Amygdala (tissue), 56 donors: ENCODE data around the gene ASB1.
"Not testable (repeated sequence)": the region's sequence is repeated elsewhere in the genome, so short reads cannot be mapped to it uniquely, and the experiment has no call there.

ENCODE experiments used
- DNase-seq, 56 donors: peaks; one replicate each; lab custom pipeline; 2025; lab: John Stamatoyannopoulos, UW

ASB1 gene

DNA sequence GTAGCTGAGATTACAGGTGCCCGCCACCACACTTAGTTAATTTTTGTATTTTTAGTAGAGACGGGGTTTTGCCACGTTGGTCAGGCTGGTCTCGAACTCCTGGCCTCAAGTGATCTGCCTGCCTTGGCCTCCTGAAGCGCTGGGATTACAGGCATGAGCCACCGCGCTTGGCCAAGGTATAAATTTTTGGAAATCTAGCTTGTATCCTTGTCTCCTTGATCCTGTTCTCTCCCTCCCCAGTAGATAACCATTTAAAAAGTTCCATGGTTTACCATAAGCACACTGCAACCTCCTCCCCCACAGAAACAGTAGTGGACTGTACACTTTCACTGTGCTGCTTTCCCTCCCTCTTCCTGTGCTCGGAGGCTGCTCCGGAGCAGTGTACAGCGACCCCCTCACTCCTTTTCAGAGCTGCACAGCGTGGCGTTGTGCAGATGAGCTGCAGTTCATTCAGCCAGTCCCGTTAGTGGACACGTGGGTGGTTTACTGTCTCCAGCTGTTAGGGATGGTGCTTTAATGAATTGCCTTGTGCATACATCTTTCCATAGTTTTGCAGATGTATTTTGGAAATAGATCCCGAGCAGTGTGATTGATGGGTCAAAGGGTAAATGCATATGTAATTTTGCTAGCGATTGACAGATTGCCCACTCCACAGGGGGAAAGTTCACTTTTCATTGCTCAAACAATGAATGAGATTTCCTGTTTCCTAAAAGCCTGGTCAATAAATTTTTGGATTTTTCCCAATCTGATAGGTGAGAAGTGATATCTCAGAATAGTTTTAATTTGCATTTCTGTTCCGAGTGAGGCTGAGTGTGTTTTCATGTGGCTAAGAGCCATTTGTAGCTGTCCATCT lies 14.8 kb downstream of the ASB1 start:
- no peak for DNase-seq

- DNase-seq = not testable (repeated sequence)
Measured at GRCh38 chr2:238442257-238442656, 15.5 kb downstream of the ASB1 start.

GRCh38 chr2:238444242-238444641 lies 17.5 kb downstream of the ASB1 start:
- DNase-seq = no peak

- DNase-seq = no peak
Measured at GRCh38 chr2:238445409-238446190, 18.9 kb downstream of the ASB1 start.

DNA sequence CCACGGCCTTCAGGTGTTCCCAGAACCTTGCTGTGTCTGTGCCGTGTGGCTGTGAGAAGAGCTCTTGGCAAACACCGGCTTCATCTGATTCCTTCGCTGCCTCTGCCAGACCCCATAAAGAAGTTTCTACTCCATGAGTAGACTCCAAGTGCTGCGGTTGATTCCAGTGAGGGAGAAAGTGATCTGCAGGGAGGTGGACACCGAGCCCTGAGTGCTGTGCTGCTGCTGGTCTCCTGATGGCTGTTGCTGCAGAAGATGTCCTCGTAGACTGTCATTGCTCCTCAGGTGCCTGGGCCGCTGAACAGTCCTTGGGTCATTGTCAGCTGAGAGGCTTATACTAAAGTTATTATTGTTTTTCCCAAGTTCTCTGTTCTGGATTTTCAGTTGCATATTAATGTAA lies 19.6 kb downstream of the ASB1 start:
- DNase-seq = no peak

DNA sequence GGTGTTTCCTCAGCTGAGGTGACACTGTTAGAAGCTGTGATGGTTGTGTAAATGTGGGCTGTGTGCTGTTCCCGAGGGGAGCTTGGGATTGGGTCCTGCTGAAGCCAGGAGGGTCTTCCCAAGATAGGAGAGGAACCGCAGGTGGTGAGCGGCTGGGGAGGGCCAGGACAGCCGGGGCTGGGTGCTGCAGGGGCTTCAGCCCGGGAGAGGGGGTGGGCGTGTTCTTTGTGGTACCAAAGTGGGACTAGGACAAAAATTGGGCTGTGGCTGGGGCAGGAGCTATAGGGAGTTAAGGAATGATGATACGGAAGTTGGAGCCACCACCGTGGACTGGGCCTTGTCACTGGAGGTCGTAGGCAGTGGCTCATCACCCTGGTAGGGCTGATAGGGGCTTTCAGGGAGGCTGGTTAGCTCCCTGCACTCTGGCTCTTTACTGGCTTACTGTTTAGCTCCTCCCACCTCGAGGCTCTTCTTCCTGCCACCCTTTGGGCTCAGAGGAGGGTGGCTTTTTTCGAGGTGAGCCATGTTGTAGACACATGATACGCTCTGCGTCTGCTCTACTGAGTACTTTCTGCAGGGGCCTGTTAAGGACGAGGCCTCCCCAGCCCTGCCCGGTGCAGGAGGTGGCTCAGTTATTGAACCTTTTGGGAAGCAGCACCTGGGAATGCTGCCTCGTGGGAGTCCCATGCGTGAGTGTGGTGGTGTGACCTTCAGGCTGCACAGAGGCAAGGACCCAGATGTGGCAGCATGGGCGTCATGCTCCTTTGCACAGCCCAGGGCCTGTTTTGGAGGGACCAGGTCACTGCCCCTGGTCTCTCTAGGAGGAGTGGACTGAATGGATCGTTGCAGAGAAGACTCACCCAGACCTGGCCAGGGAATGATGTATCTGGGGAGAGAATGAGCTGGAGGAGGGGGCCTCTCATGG lies 21.6 kb downstream of the ASB1 start:
- no peak for DNase-seq

- DNase-seq = no peak
Measured at GRCh38 chr2:238449241-238449640, 22.5 kb downstream of the ASB1 start.

DNA sequence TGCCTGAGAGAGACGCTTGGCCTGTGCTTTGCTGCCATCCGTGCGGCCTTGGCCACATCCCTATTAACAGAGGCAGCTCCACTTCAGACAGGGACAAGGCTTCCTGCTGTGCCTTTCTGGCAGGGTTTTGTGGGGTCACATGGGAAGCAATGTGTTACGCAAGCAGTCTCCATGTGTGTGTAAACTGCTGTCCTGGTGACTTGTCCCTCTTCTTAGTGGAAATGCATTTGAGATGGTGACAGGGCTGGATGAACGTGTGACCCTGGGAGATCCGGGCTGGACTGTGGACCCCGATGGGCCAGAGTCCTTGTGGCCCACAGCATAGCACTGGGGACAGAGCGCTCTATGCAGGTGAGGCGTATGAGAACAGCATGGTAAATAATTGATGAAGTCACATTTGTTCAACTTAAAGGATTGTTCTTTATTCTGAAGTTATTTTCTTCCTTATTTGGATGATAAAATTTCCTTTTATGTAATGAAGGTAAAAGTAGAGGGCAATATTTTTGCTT lies 23.2 kb downstream of the ASB1 start:
- peak in 1 of 56 donors; percentile 18 for DNase-seq

- no peak for DNase-seq
Measured at GRCh38 chr2:238450440-238450861, 23.7 kb downstream of the ASB1 start.

GRCh38 chr2:238453842-238454241 lies 27.1 kb downstream of the ASB1 start:
- no peak for DNase-seq

DNA sequence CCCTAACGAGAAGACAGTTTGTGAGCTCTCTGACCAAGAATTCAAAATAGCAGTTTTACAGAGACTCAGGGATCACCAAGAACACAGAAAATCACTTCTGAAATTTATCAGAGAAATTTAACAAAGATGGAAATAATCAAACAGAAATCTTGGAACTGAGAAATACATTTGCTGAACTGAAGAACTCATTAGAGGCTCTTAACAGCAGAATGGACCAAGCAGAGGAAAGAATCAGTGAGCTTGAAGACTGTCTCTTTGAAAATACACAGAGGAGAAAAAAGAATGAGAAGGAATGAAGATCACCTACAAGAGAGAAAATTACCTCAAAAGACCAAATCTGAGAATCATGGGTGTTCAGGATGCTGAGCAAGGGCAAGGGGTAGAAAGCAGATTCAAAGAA lies 29.7 kb downstream of the ASB1 start:
- no peak for DNase-seq

DNA sequence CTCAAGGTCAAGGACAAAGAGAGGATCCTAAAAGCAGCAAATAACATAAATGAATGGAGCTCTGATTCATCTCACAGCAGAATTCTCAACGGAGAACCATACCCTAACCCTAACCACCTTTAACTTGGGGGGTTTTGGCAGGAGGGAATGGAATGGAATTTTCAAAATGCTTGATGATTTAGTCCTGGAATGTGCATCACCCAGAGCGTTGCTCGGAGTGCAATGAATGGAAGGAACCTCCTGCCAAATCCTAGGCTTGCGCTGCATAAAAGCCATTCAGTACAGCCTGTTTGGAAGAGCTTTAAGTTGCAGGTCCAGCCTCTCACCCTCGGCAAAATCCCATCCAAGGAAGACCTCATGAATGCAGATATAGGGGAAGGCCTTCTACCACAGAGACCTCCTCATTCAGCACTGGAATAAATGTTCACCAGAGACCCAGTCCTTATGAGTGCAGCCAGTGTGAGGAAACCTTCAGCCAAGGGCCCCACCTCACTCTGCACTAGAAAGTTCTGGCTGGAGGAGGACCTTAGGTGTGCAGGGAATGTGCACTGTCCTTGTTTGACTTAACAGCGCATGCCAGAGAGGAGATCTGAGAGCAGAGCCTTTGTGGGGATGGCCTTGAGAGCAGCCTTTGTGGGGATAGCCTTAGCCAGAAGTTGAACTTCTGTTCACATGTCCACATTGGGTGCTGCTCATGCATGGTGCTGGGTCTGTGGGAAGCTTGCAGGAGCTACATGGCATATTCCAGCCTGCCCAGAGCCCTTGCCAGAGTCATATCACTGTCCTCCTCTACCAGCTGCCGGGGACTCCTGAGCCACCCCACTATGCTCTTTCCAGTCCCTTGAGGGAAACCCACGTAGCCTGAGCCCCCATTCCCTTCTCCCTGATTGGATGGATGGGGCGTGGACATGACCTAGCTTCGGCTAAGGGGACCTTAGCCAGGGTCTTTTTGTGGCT lies 30.5 kb downstream of the ASB1 start:
- no peak for DNase-seq

- DNase-seq = no peak
Measured at GRCh38 chr2:238457927-238458324, 31.2 kb downstream of the ASB1 start.

DNA sequence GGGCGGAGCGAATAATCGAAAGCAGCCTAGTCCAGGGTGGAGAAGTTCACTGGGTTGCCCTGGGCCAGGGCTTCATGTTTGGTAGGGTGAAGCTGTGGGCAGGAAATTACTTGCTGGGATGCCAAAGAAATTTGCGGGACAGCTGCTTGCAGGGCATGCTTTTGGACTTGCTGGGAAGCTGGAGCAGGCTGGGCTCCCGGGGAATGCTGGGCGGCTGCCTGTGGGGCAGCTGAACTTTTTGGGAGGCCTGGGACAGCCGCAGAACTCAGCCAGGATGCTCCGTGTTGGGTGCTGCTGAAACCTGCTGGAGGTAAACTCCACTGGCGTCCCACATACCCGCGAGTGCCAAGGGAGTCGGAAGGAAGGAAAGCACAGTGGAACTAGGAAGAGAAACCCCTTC lies 31.9 kb downstream of the ASB1 start:
- DNase-seq = peak in 6 of 56 donors; percentile 24 to 54 (median 37)

GRCh38 chr2:238459081-238459629 lies 32.4 kb downstream of the ASB1 start:
- DNase-seq = peak in 26 of 56 donors; percentile 18 to 84 (median 44)

DNA sequence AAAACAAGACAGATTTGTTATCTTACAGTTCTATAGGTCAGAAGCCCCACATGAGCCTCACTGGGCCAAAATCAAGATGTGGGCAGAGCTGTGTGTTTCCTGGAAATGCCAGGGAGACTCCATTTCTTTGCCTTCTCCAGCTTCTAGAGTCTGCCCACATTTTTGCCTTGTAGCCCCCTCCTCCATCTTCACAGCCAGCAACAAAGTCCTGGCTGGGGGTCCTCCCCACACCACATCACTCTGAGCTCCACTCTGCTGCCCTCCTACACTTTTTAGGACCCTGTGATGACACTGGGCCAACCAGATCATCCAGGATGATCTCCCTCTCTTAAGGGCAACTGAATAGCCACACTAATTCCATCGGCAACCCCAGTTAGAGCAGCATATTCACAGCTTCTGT lies 34.3 kb downstream of the ASB1 start:
- no peak for DNase-seq

DNA sequence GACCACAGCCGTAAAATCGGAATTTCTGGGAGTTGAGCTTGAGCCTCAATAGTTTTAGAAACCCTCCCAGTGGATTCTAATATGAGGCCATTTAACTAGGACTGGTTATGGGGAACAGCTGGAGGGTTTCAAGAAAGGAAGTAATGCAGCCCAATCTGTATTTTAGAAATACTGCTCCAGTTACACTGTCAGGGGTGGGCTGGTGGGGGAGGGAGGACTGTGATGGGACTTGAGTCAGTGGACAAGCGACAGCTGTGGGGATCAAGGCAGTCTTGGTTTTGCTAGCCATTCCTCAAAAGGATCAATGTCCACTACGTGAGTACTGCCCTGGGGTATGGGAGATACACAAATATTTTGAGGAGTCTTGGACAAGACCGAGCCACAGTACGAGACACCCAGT lies 34.8 kb downstream of the ASB1 start:
- no peak for DNase-seq

GRCh38 chr2:238461916-238462315 lies 35.2 kb downstream of the ASB1 start:
- DNase-seq = no peak
